Measurements from ENCODE around the gene BTBD9. TPM values are rescaled to one million over a fixed set of nuclear protein-coding genes. Genes with fewer than 3 reads are reported as not detected.

Gene BTBD9
- total RNA-seq, 1 donor from 2014 or later: 23.0 TPM

DNA sequence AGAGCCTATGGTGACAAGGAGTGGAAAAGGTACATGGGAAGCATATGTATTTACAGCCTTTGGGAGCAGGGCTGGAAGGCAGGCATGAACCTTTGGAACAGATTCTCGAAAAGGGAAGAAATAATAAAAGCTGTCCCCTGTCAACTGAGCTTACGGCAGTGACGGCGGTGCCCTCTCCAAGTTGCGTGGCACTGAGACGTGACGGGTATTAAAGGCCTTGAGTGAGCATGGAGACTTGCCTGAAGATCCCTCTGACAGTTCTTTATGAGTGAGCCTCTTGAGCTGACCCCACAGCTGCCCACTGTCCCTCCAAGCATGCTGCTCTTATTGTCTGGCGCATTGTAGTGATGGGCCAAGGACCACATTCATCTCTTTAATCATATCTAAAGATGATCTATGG, 431.7 kb downstream of the BTBD9 start:
- Mint-ChIP-seq H3K4me3 (no peak overlapping the region), H3K4me1 (peaks cover 25% of the 10 kb centered on the region), H3K27me3 (ENCODE audit: low read depth) (no peaks in the 10 kb centered on the region), H3K9me3 (peaks cover 23% of the 10 kb centered on the region), H3K36me3 (peaks cover 6% of the 10 kb centered on the region), H3K27ac (no peak overlapping the region)
- TF ChIP-seq, protein P1, sequence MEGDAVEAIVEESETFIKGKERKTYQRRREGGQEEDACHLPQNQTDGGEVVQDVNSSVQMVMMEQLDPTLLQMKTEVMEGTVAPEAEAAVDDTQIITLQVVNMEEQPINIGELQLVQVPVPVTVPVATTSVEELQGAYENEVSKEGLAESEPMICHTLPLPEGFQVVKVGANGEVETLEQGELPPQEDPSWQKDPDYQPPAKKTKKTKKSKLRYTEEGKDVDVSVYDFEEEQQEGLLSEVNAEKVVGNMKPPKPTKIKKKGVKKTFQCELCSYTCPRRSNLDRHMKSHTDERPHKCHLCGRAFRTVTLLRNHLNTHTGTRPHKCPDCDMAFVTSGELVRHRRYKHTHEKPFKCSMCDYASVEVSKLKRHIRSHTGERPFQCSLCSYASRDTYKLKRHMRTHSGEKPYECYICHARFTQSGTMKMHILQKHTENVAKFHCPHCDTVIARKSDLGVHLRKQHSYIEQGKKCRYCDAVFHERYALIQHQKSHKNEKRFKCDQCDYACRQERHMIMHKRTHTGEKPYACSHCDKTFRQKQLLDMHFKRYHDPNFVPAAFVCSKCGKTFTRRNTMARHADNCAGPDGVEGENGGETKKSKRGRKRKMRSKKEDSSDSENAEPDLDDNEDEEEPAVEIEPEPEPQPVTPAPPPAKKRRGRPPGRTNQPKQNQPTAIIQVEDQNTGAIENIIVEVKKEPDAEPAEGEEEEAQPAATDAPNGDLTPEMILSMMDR (IDR thresholded peaks at IDR 0.05; ENCODE audit: unreplicated experiment): no peak
- no peak for DNase-seq (ENCODE audit: low spot score in 2 of 2, unreplicated experiment in 2 of 2)

- Mint-ChIP-seq H3K27me3 (ENCODE audit: low read depth) (no peaks in the 10 kb centered on the region), H3K9me3 (peaks cover 28% of the 10 kb centered on the region), H3K4me3 (no peak overlapping the region), H3K4me1 (peaks cover 19% of the 10 kb centered on the region), H3K36me3 (peaks cover 6% of the 10 kb centered on the region), H3K27ac (no peak overlapping the region)
- no peak for DNase-seq (ENCODE audit: low spot score in 2 of 2, unreplicated experiment in 2 of 2)
- TF ChIP-seq, protein P1 (IDR thresholded peaks at IDR 0.05; ENCODE audit: unreplicated experiment): no peak
Observed at GRCh38 chr6:38207375-38207774, 432.4 kb downstream of the BTBD9 start.

DNA sequence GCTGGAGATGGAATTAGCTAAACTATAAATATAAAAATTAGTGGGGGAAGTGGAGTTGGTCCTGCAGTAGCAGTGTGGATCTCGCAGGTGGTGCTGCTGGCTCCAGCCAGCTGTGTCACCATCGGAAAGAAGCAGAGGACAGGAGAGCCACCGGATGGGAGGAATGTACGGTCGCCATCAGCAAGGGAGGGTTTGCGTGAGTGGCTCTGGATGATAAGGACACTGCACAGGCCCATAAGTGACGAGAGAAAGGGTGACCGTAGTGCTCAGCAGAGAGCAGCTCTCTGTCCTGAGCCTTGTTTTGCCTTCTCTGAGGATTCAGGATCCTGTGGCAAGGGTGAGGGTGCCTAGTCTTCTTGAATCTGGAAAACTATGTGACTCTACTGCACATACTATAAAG, 441.5 kb downstream of the BTBD9 start:
- TF ChIP-seq, protein P1 (IDR thresholded peaks at IDR 0.05; ENCODE audit: unreplicated experiment): no peak
- no peak overlapping the region for H3K27ac Mint-ChIP-seq
- no peaks in the 10 kb centered on the region for H3K4me1 Mint-ChIP-seq
- H3K36me3 Mint-ChIP-seq: peaks cover 8% of the 10 kb centered on the region
- H3K9me3 Mint-ChIP-seq: peaks cover 21% of the 10 kb centered on the region
- H3K4me3 Mint-ChIP-seq: no peak overlapping the region
- H3K27me3 Mint-ChIP-seq (ENCODE audit: low read depth): no peaks in the 10 kb centered on the region
- DNase-seq (ENCODE audit: low spot score in 2 of 2, unreplicated experiment in 2 of 2): no peak

- DNase-seq (ENCODE audit: low spot score in 2 of 2, unreplicated experiment in 2 of 2): no peak
- H3K27ac Mint-ChIP-seq: no peak overlapping the region
- no peaks in the 10 kb centered on the region for H3K4me1 Mint-ChIP-seq
- H3K36me3 Mint-ChIP-seq: no peaks in the 10 kb centered on the region
- TF ChIP-seq, protein P1 (IDR thresholded peaks at IDR 0.05; ENCODE audit: unreplicated experiment): no peak
- peaks cover under 1% of the 10 kb centered on the region for H3K9me3 Mint-ChIP-seq
- no peak overlapping the region for H3K4me3 Mint-ChIP-seq
- H3K27me3 Mint-ChIP-seq (ENCODE audit: low read depth): no peaks in the 10 kb centered on the region
Observed at GRCh38 chr6:38195113-38195635, 444.6 kb downstream of the BTBD9 start.

GRCh38 chr6:38194589-38194988, 445.1 kb downstream of the BTBD9 start:
- Mint-ChIP-seq H3K27ac (no peak overlapping the region), H3K9me3 (no peaks in the 10 kb centered on the region), H3K4me3 (no peak overlapping the region), H3K4me1 (no peaks in the 10 kb centered on the region), H3K27me3 (ENCODE audit: low read depth) (no peaks in the 10 kb centered on the region), H3K36me3 (no peaks in the 10 kb centered on the region)
- DNase-seq (ENCODE audit: low spot score in 2 of 2, unreplicated experiment in 2 of 2): peak in 1 of 2 experiments; percentile 22
- TF ChIP-seq, protein P1 (IDR thresholded peaks at IDR 0.05; ENCODE audit: unreplicated experiment): no peak

DNA sequence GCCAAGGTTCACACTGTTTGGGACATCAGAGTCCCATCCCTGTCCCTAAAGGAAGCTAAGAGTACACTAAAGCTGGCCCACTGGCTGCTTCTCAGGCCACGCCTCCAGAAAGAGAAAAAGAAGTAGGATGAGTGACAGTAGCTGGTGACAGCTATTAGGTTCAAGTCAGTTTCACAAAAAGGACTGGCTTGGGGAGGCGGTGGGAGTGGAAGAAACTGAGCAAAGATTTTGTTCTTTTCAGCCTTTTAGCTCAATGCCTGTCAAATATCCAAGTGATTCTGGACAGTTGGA, 445.5 kb downstream of the BTBD9 start:
- H3K27ac Mint-ChIP-seq: no peak overlapping the region
- H3K4me3 Mint-ChIP-seq: no peak overlapping the region
- H3K27me3 Mint-ChIP-seq (ENCODE audit: low read depth): no peaks in the 10 kb centered on the region
- H3K36me3 Mint-ChIP-seq: no peaks in the 10 kb centered on the region
- TF ChIP-seq, protein P1 (IDR thresholded peaks at IDR 0.05; ENCODE audit: unreplicated experiment): no peak
- no peaks in the 10 kb centered on the region for H3K4me1 Mint-ChIP-seq
- H3K9me3 Mint-ChIP-seq: no peaks in the 10 kb centered on the region
- no peak for DNase-seq (ENCODE audit: low spot score in 2 of 2, unreplicated experiment in 2 of 2)

Measured in mesothelial cell of epicardium (in vitro differentiated cells).